IPS DF 6.9 (cell line): ENCODE data around the gene S100A13.

Source experiments
- DNase-seq: peaks from one replicate; pipeline ENCODE4 v3.0.0-alpha.2; 2013; ENCODE audit warnings: low read depth, low spot score
- H3K27ac ChIP-seq: one replicate; pipeline ENCODE4 v1.5.1; 2013; ENCODE audit warnings: low read length, control low read depth
- H3K27me3 ChIP-seq: 2 replicates; pipeline ENCODE4 v1.6.1; 2013; ENCODE audit warnings: mild to moderate bottlenecking, low read length; ENCODE audit not compliant: control insufficient read depth, insufficient read depth
- H3K36me3 ChIP-seq: 2 replicates; pipeline ENCODE4 v1.6.1; 2013; ENCODE audit warnings: low read length; ENCODE audit not compliant: control insufficient read depth, insufficient read depth
- H3K4me1 ChIP-seq: 2 replicates; pipeline ENCODE4 v1.6.1; 2013; ENCODE audit warnings: low read length; ENCODE audit not compliant: control insufficient read depth, insufficient read depth
- H3K4me3 ChIP-seq: 2 replicates; pipeline ENCODE4 v1.5.1; 2013; ENCODE audit warnings: mild to moderate bottlenecking, low read length
- H3K9me3 ChIP-seq: 2 replicates; pipeline ENCODE4 v1.6.1; 2013; ENCODE audit warnings: low read length, inconsistent platforms; ENCODE audit not compliant: control insufficient read depth, insufficient read depth
- WGBS: extraction: QIAGEN DNeasy Blood & Tissue Kit; methylation state at CpG from one replicate; pipeline ENCODE4 v1.1.7; 2013; ENCODE audit warnings: mixed read lengths, missing lambda C conversion rate; ENCODE audit not compliant: insufficient read length, insufficient coverage; 5-methylcytosine and 5-hydroxymethylcytosine counted together

Gene S100A13

DNA sequence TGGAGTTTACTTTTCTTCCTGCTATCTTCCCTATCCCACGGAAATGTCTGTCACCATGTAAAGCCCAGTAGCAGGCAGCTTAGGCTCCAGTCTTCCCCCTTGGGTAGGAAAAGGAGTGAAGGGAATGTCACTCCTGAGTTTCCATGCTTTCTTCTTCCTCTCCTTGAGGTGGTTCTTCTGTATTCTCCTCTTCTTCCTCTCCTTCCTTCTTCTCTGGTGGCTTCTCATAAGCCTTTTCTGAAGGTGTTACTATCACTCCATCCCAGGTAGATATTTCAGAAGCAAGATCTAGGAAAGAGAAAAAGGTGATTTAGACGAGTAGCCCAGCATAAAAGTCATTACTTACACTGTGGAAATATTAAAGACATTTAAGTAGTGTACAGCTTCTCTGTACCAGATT is 35.0 kb upstream of the S100A13 start:
- Histone ChIP-seq H3K4me1 (no peaks in the 10 kb centered on the region), H3K36me3 (peaks cover 34% of the 10 kb centered on the region; the same call in 1 of the 2 replicates)

GRCh38 chr1:153661111-153661708 is 33.9 kb upstream of the S100A13 start:
- no peak overlapping the region for H3K27ac ChIP-seq
- no CpG with 5 or more reads among the region's 9 CpGs for WGBS

More for the DNA sequence above, 35.0 kb upstream of the S100A13 start:
- no CpG with 5 or more reads among the region's 2 CpGs for WGBS
- Histone ChIP-seq H3K27ac (no peak overlapping the region), H3K27me3 (no peaks in the 10 kb centered on the region), H3K9me3 (no peaks in the 10 kb centered on the region), H3K4me3 (no peak overlapping the region)
- no peak for DNase-seq

DNA sequence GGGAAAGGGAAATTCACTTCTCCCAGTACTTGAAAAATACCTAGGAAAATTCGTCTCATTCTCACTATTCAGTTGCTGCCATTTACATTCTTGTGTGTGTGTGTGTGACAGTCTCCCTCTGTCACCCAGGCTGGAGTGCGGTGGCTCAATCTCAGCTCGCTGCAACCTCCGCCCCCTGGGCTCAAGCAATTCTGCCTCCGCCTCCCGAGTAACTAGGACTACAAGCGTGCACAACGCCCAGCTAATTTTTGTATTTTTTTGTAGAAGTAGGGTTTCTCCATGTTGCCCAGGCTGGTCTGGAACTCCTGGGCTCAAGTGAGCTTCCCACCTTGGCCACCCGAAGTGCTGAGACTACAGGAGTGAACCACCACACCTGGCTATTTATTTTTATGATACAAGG is 32.4 kb upstream of the S100A13 start:
- no peak for DNase-seq
- H3K9me3 ChIP-seq, result no peaks in the 10 kb centered on the region
- no peaks in the 10 kb centered on the region for H3K4me1 ChIP-seq
- no CpG with 5 or more reads among the region's 9 CpGs for WGBS
- H3K27ac ChIP-seq, result no peak overlapping the region
- no peak overlapping the region for H3K4me3 ChIP-seq
- H3K36me3 ChIP-seq, result peaks cover 21% of the 10 kb centered on the region; the same call in 1 of the 2 replicates
- H3K27me3 ChIP-seq, result no peaks in the 10 kb centered on the region

More at GRCh38 chr1:153661111-153661708, 33.9 kb upstream of the S100A13 start:
- no peak for DNase-seq
- no peaks in the 10 kb centered on the region for H3K27me3 ChIP-seq
- H3K36me3 ChIP-seq, result peaks cover 24% of the 10 kb centered on the region; the same call in 1 of the 2 replicates
- no peaks in the 10 kb centered on the region for H3K4me1 ChIP-seq
- H3K4me3 ChIP-seq, result no peak overlapping the region
- no peaks in the 10 kb centered on the region for H3K9me3 ChIP-seq

GRCh38 chr1:153659175-153659534 is 31.9 kb upstream of the S100A13 start:
- DNase-seq, result no peak
- WGBS, result no CpG with 5 or more reads among the region's 8 CpGs
- H3K9me3 ChIP-seq, result no peaks in the 10 kb centered on the region
- H3K27ac ChIP-seq, result no peak overlapping the region
- no peaks in the 10 kb centered on the region for H3K27me3 ChIP-seq
- no peaks in the 10 kb centered on the region for H3K4me1 ChIP-seq
- H3K36me3 ChIP-seq, result peaks cover 17% of the 10 kb centered on the region; the same call in 1 of the 2 replicates
- peak overlapping the region; percentile 99; the same call in 1 of the 2 replicates for H3K4me3 ChIP-seq

DNA sequence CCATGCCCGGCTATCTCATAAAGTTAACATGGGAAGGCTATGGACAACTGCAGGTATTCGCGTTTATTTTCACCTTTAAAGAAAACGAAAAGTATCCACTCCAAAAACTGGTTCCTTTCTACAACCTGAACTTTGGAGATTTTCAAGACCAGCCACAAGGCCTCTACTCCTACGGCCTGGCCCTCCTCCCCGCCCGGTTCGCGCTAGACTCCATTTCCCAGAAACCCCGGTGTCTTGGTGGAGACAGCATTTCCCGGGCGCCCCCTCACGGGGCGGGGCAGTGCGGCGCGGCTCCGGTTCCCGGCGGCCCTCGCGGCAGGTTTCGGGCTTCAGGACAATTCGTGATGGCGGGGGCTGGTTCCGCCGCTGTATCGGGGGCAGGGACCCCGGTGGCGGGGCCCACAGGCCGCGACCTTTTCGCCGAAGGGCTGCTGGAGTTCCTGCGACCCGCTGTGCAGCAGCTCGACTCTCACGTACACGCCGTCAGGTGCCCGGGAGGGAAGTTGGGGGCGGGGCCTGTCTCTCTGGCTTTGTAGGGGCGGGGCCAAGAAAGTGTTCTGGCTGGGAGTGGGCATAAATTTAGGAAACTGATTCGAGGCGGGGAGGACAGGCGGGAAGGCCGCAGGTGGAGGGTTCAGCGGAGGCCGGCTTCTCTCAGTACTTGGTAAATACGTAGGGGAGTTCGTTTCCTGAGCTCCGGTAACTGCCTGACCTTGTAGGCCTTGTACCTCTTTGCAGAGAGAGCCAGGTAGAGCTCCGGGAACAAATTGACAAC is 31.3 kb upstream of the S100A13 start, which contains the start of gene SNAPIN:
Gene SNAPIN, plus strand, starts transcription at position 304 of the 775 bp plus-strand sequence. Its CDS starts 41 bp downstream, at position 345.
- Histone ChIP-seq H3K4me3 (peak within 1 kb of the TSS; percentile 99), H3K27ac (no peak within 1 kb of the TSS), H3K36me3 (peaks cover 13% of the 10 kb centered on the region; the same call in 1 of the 2 replicates), H3K9me3 (no peaks in the 10 kb centered on the region), H3K4me1 (no peaks in the 10 kb centered on the region), H3K27me3 (no peaks in the 10 kb centered on the region)
- DNase-seq, result no peak
- no CpG with 5 or more reads among the region's 53 CpGs for WGBS

GRCh38 chr1:153655333-153655732 is 28.0 kb upstream of the S100A13 start:
- Histone ChIP-seq H3K36me3 (no peaks in the 10 kb centered on the region), H3K27me3 (no peaks in the 10 kb centered on the region), H3K9me3 (no peaks in the 10 kb centered on the region), H3K27ac (no peak overlapping the region), H3K4me3 (no peak overlapping the region), H3K4me1 (no peaks in the 10 kb centered on the region)
- WGBS, result no CpG with 5 or more reads among the region's 3 CpGs
- no peak for DNase-seq

DNA sequence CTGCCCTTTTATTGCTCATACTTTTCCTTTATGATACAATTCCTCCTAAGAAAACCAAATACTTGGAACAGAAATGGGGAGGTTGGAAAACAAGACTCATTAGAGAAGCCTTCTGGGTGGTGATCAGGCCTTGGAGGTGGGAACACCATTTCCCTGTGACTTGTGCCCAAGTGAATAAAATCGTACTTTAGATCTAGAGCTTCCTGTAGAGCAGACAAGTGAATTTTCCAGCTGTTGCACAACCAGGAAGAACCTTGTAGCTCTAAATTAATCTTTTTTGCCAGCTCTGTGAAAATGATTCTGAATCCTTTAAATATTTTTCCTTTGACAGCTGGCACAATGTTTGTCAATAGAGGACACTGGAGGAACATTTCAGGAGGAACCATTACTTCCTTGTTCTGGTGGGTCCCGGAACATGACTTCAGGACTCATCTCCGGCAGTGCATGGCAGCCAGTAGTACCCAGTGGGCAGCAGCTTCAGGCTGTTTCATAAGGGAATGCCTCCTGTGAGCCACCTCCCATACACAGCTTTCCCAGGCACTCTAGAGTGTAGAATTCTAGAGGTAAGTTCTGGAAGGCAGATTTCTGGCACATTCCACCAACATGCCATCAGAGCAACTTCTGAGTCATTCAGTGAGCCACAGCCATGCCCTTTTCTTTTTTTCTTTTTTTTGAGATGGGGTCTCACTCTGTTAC is 25.6 kb upstream of the S100A13 start:
- no peak for DNase-seq
- H3K9me3 ChIP-seq, result no peaks in the 10 kb centered on the region
- no CpG with 5 or more reads among the region's 3 CpGs for WGBS
- no peaks in the 10 kb centered on the region for H3K36me3 ChIP-seq
- no peaks in the 10 kb centered on the region for H3K27me3 ChIP-seq
- H3K4me1 ChIP-seq, result no peaks in the 10 kb centered on the region
- no peak overlapping the region for H3K27ac ChIP-seq
- H3K4me3 ChIP-seq, result no peak overlapping the region

DNA sequence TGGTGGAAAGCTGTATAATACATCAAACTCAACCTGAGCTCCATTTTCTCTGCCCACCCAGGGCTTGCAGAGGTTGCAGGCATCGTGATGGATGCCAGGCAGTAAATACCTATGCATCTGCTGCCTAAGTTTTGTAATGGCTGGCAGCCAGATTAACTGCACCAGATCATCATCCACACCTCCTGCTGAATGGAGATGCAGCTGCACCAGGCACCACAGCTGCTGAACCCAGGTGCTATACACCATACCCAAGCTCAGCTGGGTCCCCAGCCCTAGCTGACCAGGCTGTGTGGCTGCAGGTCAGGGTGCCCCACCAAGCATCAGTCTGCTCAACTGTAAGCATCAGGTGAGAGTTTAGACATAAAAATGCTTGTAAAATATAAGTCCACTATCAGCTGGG is 24.5 kb upstream of the S100A13 start:
- Histone ChIP-seq H3K36me3 (no peaks in the 10 kb centered on the region), H3K4me1 (no peaks in the 10 kb centered on the region), H3K9me3 (no peaks in the 10 kb centered on the region), H3K27me3 (no peaks in the 10 kb centered on the region), H3K4me3 (no peak overlapping the region), H3K27ac (no peak overlapping the region)
- no peak for DNase-seq
- no CpG with 5 or more reads among the region's 1 CpG for WGBS

- Histone ChIP-seq H3K4me1 (no peaks in the 10 kb centered on the region), H3K9me3 (no peaks in the 10 kb centered on the region), H3K4me3 (no peak overlapping the region), H3K27me3 (no peaks in the 10 kb centered on the region), H3K36me3 (peaks cover 7% of the 10 kb centered on the region; the same call in 1 of the 2 replicates), H3K27ac (no peak overlapping the region)
- WGBS, result no CpG with 5 or more reads among the region's 2 CpGs
- DNase-seq, result no peak
These were observed 22.5 kb upstream of the S100A13 start for GRCh38 chr1:153649863-153650235.

- no CpG with 5 or more reads among the region's 3 CpGs for WGBS
- no peak overlapping the region for H3K27ac ChIP-seq
- H3K4me3 ChIP-seq, result no peak overlapping the region
- no peaks in the 10 kb centered on the region for H3K27me3 ChIP-seq
- DNase-seq, result no peak
- H3K36me3 ChIP-seq, result peaks cover 7% of the 10 kb centered on the region; the same call in 1 of the 2 replicates
- no peaks in the 10 kb centered on the region for H3K4me1 ChIP-seq
- H3K9me3 ChIP-seq, result no peaks in the 10 kb centered on the region
These were observed 22.0 kb upstream of the S100A13 start for GRCh38 chr1:153649137-153649862.
